Measurements from ENCODE around the gene KCND2.

The KCND2 gene

DNA sequence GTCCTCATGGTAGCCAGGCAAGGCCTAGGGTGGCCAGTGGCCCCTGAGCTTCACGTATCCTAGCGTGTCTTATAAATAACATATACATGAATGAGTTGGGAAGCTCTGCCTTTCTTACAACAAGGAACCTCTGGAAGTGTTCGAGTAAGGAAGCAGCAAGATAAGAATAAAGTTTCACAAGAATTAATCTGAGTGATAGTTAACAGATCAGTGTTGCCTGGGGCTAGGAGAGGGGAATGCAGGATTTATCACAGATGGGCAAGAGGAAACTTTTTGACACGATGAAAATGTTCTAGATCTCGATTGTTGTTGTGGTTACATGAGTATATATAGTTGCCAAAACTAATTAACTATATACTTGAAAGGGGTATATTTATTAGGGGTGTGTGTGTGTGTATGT, 510.7 kb downstream of the KCND2 start:
- TF ChIP-seq, protein P1, sequence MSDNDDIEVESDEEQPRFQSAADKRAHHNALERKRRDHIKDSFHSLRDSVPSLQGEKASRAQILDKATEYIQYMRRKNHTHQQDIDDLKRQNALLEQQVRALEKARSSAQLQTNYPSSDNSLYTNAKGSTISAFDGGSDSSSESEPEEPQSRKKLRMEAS (IDR thresholded peaks at IDR 0.05), result no peak
- TF ChIP-seq EGR1 (IDR thresholded peaks at IDR 0.05) (no peak), CREB1 (IDR thresholded peaks at IDR 0.05; ENCODE audit: low read depth) (no peak), NFIC (IDR thresholded peaks at IDR 0.05) (no peak), ZBTB7A (IDR thresholded peaks at IDR 0.05; ENCODE audit: low read depth) (no peak), EP300 (IDR thresholded peaks at IDR 0.05; ENCODE audit: borderline replicate concordance) (no peak), CEBPB (IDR thresholded peaks at IDR 0.05) (no peak), TEAD4 (IDR thresholded peaks at IDR 0.05) (no peak), TAF1 (IDR thresholded peaks at IDR 0.05; ENCODE audit: low read depth) (no peak)

DNA sequence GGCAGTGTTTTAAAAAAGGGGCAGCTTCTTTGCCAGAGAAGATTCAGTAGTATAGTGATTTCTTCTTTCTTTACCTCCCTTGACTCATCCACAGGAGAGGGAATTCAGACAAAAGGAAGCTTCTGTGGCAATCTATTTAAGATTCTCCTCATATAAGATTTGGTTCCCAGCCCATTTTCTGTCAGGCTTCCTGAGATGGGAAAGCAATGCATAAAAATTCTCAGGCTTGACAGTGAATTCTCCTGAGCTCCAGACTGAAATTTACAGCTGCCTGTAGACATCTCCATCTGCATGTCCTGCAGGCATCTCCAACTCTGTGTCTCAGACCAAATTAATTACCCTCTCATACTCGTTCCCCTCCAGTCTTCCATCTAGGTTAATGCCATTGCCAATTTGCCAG, 512.1 kb downstream of the KCND2 start:
- TF ChIP-seq NFIC (IDR thresholded peaks at IDR 0.05), result no peak
- TF ChIP-seq RAD21 (IDR thresholded peaks at IDR 0.05; ENCODE audit: low read depth), result no peak
- no peak for TF ChIP-seq FOXM1 (IDR thresholded peaks at IDR 0.05; ENCODE audit: borderline replicate concordance, low read depth)
- TF ChIP-seq EP300 (IDR thresholded peaks at IDR 0.05; ENCODE audit: borderline replicate concordance), result no peak
- no peak for TF ChIP-seq TAF1 (IDR thresholded peaks at IDR 0.05; ENCODE audit: low read depth)
- TF ChIP-seq CEBPB (IDR thresholded peaks at IDR 0.05), result no peak
- no peak for TF ChIP-seq ZBTB7A (IDR thresholded peaks at IDR 0.05; ENCODE audit: low read depth)
- TF ChIP-seq CREB1 (IDR thresholded peaks at IDR 0.05; ENCODE audit: low read depth), result no peak
- TF ChIP-seq TEAD4 (IDR thresholded peaks at IDR 0.05), result no peak
- no peak for TF ChIP-seq TCF12 (IDR thresholded peaks at IDR 0.05; ENCODE audit: low read depth)
- TF ChIP-seq, protein P1 (IDR thresholded peaks at IDR 0.05), result no peak
- TF ChIP-seq, protein P2, sequence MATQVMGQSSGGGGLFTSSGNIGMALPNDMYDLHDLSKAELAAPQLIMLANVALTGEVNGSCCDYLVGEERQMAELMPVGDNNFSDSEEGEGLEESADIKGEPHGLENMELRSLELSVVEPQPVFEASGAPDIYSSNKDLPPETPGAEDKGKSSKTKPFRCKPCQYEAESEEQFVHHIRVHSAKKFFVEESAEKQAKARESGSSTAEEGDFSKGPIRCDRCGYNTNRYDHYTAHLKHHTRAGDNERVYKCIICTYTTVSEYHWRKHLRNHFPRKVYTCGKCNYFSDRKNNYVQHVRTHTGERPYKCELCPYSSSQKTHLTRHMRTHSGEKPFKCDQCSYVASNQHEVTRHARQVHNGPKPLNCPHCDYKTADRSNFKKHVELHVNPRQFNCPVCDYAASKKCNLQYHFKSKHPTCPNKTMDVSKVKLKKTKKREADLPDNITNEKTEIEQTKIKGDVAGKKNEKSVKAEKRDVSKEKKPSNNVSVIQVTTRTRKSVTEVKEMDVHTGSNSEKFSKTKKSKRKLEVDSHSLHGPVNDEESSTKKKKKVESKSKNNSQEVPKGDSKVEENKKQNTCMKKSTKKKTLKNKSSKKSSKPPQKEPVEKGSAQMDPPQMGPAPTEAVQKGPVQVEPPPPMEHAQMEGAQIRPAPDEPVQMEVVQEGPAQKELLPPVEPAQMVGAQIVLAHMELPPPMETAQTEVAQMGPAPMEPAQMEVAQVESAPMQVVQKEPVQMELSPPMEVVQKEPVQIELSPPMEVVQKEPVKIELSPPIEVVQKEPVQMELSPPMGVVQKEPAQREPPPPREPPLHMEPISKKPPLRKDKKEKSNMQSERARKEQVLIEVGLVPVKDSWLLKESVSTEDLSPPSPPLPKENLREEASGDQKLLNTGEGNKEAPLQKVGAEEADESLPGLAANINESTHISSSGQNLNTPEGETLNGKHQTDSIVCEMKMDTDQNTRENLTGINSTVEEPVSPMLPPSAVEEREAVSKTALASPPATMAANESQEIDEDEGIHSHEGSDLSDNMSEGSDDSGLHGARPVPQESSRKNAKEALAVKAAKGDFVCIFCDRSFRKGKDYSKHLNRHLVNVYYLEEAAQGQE (IDR thresholded peaks at IDR 0.05; ENCODE audit: low read depth), result no peak
- TF ChIP-seq, protein P3, sequence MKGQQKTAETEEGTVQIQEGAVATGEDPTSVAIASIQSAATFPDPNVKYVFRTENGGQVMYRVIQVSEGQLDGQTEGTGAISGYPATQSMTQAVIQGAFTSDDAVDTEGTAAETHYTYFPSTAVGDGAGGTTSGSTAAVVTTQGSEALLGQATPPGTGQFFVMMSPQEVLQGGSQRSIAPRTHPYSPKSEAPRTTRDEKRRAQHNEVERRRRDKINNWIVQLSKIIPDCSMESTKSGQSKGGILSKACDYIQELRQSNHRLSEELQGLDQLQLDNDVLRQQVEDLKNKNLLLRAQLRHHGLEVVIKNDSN (IDR thresholded peaks at IDR 0.05), result no peak
- no peak for TF ChIP-seq EGR1 (IDR thresholded peaks at IDR 0.05)
- no peak for TF ChIP-seq YY1 (IDR thresholded peaks at IDR 0.05; ENCODE audit: low read depth)

DNA sequence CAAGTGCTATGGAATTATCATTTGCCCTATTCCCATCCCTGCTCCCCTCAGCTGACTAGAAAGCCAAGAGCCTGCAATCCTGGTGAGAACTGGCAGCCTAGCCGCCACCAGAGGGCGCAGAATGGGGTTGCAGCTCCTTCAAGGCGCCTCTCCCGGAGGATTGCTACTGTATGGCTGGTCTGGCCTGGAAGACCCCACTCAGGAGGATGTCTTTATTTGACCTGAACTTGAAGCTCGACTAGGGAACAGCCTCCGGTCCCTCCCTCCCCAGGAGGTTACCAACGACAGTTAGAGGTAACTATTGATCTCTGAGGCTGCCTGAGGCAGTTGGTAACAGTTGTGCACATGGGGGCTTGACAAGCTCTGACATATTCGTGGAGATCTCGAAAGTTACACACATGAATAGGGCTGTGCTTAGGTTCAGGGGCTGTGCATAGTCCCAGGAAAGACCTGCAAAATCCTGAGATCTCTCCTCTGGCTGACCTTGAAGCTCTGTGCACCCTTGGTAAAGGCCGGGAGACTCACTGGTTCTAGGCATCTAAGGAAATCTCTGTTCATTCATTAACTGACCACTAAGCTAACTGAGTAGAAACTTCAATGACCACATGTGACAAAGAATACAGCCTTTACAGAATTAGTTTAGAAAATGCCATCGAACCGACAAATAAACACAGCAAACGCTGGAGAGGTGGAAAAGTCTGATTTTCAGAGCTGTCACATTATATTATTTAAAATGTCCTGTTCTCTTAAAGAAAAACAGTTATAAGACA, 519.3 kb downstream of the KCND2 start:
- TF ChIP-seq RAD21 (IDR thresholded peaks at IDR 0.05; ENCODE audit: low read depth) (peak; percentile 65), FOXM1 (IDR thresholded peaks at IDR 0.05; ENCODE audit: borderline replicate concordance, low read depth) (no peak)

DNA sequence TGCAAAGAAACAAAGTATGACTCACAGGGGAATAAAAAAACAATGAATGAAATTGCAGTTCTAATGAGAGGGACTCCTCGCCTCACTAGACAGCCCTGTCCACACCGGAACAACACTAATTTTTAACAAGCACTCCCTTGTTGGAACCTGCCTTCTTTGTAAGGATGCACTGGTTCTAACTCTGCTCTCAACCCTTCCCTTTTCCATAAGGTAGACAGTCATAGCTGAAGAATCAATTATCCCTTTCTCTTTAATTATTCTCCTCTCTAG, 519.8 kb downstream of the KCND2 start:
- TF ChIP-seq NFIC (IDR thresholded peaks at IDR 0.05) (no peak), EP300 (IDR thresholded peaks at IDR 0.05; ENCODE audit: borderline replicate concordance) (no peak), FOXM1 (IDR thresholded peaks at IDR 0.05; ENCODE audit: borderline replicate concordance, low read depth) (no peak), ZBTB7A (IDR thresholded peaks at IDR 0.05; ENCODE audit: low read depth) (no peak), YY1 (IDR thresholded peaks at IDR 0.05; ENCODE audit: low read depth) (no peak), EGR1 (IDR thresholded peaks at IDR 0.05) (no peak), TCF12 (IDR thresholded peaks at IDR 0.05; ENCODE audit: low read depth) (no peak), TAF1 (IDR thresholded peaks at IDR 0.05; ENCODE audit: low read depth) (no peak), RAD21 (IDR thresholded peaks at IDR 0.05; ENCODE audit: low read depth) (no peak), CREB1 (IDR thresholded peaks at IDR 0.05; ENCODE audit: low read depth) (no peak), TEAD4 (IDR thresholded peaks at IDR 0.05) (no peak), CEBPB (IDR thresholded peaks at IDR 0.05) (no peak)
- TF ChIP-seq, protein P2 (IDR thresholded peaks at IDR 0.05; ENCODE audit: low read depth), result no peak
- TF ChIP-seq, protein P1 (IDR thresholded peaks at IDR 0.05), result no peak
- TF ChIP-seq, protein P3 (IDR thresholded peaks at IDR 0.05), result no peak

DNA sequence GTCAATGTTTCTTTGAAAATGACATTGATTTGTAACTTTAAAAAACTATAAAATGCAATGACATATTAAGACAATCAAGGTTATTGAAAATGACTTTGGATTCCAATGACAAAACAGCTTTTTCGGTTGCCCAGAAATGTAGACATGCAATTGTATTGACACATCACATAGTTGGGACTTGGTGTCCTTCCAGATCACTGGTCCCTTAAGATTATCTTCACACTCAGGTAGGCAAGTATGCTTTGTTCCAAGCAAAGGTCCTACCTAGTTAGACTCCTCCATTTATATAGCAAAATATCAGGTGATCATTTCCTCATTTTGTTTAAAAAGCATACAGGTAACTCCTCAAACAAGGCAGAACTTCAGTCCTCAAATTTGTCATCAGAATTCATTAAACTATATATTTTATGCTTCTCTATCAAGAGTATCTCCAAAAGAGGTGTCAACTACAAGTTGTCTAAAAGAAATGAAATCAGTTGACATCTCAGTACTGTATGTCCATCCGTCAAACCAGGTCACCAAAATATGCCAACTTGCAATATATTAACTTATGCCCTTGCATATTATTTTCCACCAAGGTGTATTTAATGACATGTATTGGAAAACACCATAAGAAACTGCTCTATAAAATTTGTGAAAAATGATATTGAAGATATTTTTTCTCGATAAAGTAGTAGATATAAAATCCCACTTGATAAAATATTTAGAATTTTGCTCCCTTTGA, 520.4 kb downstream of the KCND2 start:
- TF ChIP-seq TEAD4 (IDR thresholded peaks at IDR 0.05) (0 out of 2 replicates have a peak, but pooled peaks have one; percentile 18), RAD21 (IDR thresholded peaks at IDR 0.05; ENCODE audit: low read depth) (no peak)
